Peyer's patch (tissue), 4 donors: Measurements from ENCODE around the gene XPNPEP1.

Experiments
- POLR2A ChIP-seq, 2 donors: fragments of 450-650 bp; IDR thresholded peaks; one replicate each; pipeline ENCODE4 v1.5.1; 2017; ENCODE audit warnings: antibody characterized with exemption in 2 of 2, mild to moderate bottlenecking in 2 of 2, moderate library complexity in 2 of 2
- TF ChIP-seq, protein P1 (sequence below), 6 experiments: fragments of 450-650 bp in 4 of 6; fragments of 200-600 bp in 2 of 6; sonication (generic) in 1 of 6; IDR thresholded peaks; one replicate each; pipeline ENCODE4 v1.5.1; 2017 to 2019; ENCODE audit warnings: antibody characterized with exemption in 6 of 6, mild to moderate bottlenecking in 3 of 6, moderate library complexity in 1 of 6

DNA sequence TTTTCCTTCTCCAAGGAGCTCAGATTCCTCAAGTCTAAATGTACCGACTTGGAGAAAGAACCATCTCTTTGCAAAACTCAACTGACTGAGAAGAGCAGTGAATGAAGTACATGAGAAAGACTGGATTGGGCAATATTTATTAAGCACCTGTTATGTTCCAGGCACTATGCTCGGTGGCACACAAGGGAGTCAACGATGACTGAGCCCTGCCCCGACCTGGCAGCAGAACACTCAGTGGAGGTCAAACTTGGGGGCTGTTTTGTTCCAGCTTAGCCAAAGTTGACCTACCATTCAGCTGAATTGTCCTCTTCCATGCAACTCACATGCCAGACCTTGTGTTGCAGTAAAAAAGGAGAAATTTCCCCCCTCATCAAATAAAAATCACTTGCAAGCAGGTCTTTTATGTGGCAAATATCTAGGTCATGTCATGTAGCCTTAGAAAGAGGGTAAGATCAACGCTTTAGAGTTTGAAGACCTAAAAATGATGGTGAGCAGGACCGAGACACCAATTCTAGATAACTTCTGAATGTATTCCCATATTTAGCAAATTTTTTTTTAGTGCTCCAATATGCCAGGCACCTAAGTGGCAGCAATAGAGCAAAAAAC, 14.3 kb upstream of the XPNPEP1 start:
- TF ChIP-seq, protein P1, sequence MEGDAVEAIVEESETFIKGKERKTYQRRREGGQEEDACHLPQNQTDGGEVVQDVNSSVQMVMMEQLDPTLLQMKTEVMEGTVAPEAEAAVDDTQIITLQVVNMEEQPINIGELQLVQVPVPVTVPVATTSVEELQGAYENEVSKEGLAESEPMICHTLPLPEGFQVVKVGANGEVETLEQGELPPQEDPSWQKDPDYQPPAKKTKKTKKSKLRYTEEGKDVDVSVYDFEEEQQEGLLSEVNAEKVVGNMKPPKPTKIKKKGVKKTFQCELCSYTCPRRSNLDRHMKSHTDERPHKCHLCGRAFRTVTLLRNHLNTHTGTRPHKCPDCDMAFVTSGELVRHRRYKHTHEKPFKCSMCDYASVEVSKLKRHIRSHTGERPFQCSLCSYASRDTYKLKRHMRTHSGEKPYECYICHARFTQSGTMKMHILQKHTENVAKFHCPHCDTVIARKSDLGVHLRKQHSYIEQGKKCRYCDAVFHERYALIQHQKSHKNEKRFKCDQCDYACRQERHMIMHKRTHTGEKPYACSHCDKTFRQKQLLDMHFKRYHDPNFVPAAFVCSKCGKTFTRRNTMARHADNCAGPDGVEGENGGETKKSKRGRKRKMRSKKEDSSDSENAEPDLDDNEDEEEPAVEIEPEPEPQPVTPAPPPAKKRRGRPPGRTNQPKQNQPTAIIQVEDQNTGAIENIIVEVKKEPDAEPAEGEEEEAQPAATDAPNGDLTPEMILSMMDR (IDR thresholded peaks at IDR 0.05): no peak
- no peak for TF ChIP-seq POLR2A (IDR thresholded peaks at IDR 0.05)
